GM18520 (cell line): Measurements from ENCODE around the gene SLC16A4.
"Not testable (repeated sequence)": the region's sequence is repeated elsewhere in the genome, so short reads cannot be mapped to it uniquely, and the experiment has no call there.

ENCODE experiments used
- ATAC-seq: cut with Tn5 transposase; IDR thresholded peaks from one replicate; pipeline ENCODE4 v1.9.1; 2021; ENCODE audit not compliant: unreplicated experiment

The SLC16A4 gene

DNA sequence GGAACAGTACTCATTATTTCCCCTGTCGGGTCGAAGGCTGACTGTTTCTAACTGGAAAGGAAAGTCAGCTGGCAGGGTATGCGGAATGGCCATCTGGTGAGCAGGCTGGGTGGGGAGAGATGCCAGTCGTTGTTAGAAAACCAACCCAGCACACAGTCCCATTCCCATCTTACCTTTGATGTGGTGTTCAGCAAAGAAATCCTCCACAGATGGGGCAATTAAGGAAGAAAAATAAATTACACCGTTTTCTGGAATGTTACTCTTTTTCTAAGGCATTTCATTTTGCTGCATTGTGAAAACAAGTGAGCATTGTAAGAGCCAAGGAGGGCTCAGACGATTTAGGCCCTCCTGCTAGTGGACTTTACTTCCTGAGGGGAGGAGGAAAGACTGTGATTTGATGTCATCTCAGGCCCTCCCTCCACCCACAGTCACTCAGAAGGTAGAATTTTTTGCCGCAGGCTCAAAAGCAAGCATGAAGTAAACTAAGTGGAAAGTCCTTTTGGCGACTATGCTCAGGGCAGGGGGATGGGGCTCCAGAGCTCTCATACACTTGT lies at the start of gene SLC16A4:
Gene SLC16A4, minus strand, starts transcription at position 335 of the 554 bp plus-strand sequence. CDS start 1,703 bp downstream, outside the sequence.
- no peak for ATAC-seq

- not testable (repeated sequence) for ATAC-seq
Observed at GRCh38 chr1:110439873-110440272, 49.0 kb upstream of the SLC16A4 start.

DNA sequence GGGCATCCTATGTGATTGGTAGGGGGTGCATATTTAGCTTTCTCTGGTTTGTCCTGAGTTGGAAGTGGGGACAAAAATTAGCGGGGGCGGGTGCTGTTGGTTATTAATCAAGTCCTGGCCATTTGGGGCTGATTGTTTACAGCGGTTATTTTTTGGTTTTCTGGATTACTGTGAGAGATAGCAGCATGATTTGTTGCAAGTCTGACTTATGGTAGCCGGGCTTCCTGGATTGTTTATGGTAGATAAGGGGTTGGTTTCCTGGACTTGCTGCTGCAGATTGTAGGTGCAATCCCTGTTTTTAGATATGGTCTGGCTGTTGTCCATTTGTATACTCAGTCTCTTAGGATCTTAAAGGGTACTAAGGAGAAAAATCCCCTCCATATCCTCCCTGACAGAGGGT lies 48.1 kb upstream of the SLC16A4 start:
- no peak for ATAC-seq

DNA sequence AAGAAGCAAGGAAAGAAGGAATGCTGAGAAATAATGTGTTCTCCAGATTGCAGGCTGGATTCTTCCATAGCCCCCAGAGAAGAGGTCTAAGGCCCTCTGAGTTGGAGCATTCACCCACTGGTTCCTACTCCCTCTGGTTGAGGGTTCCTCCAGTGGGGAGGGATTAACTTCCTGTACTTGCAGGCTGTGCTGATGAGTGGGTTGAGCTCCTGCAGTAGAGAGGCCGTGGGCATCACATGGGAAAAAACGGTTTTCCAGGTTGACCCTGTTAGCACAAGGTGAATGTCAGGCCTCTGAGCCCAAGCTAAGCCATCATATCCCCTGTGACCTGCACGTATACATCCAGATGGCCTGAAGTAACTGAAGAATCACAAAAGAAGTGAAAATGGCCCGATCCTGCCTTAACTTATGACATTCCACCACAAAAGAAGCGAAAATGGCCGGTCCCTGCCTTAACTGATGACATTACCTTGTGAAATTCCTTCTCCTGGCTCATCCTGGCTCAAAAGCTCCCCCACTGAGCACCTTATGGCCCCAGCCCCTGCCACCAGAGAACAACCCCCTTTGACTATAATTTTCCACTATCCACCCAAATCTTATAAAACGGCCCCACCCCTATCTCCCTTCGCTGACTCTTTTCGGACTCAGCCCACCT lies 46.9 kb upstream of the SLC16A4 start:
- not testable (repeated sequence) for ATAC-seq

- ATAC-seq = no peak
Observed at GRCh38 chr1:110436635-110437034, 45.8 kb upstream of the SLC16A4 start.

GRCh38 chr1:110434946-110435345 lies 44.1 kb upstream of the SLC16A4 start:
- ATAC-seq = no peak

DNA sequence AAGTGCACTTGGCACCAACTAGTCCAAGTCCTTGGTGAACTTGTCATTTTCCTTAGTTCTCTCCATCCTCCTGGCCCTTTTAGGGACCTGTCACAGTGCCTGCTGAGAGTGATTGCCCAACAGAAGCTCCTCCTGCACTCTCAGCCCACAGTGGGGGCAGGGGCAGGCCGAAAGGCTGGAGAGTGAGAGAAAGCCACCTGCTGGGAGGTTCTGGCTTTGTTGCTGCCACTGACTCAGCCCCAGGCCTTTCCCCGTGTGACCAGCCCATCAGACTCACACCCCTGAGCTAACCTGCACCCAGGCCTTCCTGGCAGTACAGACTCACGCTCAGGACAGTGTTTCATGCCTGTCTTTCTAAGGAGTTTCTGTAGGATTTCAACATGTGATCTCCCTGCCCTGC lies 43.0 kb upstream of the SLC16A4 start:
- no peak for ATAC-seq

DNA sequence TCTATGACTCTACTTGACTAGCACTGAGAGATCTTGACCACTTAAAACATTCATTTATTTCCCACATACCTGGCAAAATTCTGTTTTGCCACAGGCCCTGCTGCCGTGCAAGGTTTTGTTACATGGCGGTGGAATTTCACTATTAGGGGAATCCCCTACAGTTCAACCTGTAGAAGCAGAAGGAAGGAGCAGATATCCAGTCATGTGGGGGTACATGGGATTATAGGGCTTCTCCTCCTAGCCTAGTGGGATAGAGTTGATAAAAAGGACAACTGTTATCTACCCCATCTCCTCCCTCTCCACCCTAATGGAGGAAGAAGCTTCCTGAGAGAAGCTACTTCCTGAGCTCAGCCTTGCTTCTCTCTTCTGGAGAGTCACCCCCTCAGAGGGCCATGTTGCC lies 42.4 kb upstream of the SLC16A4 start:
- no peak for ATAC-seq

GRCh38 chr1:110430901-110431300 lies 40.1 kb upstream of the SLC16A4 start:
- ATAC-seq = no peak

GRCh38 chr1:110430366-110430765 lies 39.5 kb upstream of the SLC16A4 start:
- ATAC-seq = no peak

DNA sequence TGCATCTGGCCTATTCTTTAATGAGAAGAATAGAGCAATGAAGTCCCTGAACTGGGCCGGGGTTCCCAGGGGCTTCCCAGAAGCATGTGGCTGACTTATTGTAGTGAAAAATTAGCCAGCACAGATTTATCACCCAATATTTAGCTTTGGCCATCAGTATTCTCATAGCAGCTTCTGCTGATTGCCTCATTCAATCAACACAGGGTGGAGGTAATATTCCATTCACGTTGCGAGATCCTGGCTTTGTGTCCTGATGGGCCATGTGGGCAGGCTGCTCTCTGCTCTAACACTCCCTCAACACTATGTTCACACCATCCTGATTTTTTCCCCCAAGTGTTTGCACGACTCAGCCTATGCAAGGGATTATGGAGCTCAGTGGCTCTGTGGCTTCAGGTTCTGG lies 38.1 kb upstream of the SLC16A4 start:
- ATAC-seq = no peak

DNA sequence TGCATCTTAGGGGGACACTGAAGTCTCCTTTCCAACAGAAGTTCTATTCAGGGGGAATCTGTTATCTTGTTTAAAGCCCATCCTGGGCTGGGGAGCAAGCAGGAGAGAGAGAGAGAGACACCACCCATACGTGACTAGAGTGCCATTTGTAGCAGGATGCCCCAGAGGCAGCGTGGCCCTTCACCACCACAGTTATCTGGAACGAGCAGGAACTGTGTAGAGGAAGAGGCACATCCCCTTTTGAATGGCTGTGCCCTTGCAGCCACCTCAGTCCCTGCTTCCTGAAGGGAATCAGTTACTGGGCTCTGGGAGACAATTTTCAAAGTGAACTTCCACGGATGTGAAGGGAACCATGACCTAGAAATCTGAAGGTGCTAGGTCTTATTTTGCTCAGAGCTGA lies 36.0 kb upstream of the SLC16A4 start:
- no peak for ATAC-seq

DNA sequence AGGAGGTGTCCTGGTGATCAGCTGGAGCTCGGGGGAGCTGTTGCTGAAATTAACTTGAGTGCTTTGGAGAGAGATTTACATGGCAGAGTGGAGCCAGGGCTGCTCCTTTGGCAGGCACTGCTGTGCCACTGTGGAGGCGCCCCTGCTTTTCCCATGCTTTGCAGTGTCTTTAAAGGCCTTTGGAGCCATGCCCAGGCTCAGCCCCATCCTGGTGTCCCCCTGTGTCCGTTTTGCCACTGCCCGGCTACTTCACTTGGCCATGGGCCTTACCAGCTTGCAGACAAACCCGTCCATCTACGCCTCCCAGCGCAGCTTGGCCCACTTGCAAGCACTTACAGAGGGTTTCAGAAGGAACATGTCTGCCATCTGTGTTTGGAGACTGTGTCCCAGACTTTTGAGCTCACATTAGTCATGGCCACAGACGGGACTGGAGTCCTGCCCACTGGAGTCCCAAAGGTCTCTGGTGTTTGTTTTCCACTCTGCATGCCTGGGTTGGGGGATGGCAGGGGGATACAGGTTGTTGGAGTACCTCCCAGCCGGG lies 34.9 kb upstream of the SLC16A4 start:
- no peak for ATAC-seq

DNA sequence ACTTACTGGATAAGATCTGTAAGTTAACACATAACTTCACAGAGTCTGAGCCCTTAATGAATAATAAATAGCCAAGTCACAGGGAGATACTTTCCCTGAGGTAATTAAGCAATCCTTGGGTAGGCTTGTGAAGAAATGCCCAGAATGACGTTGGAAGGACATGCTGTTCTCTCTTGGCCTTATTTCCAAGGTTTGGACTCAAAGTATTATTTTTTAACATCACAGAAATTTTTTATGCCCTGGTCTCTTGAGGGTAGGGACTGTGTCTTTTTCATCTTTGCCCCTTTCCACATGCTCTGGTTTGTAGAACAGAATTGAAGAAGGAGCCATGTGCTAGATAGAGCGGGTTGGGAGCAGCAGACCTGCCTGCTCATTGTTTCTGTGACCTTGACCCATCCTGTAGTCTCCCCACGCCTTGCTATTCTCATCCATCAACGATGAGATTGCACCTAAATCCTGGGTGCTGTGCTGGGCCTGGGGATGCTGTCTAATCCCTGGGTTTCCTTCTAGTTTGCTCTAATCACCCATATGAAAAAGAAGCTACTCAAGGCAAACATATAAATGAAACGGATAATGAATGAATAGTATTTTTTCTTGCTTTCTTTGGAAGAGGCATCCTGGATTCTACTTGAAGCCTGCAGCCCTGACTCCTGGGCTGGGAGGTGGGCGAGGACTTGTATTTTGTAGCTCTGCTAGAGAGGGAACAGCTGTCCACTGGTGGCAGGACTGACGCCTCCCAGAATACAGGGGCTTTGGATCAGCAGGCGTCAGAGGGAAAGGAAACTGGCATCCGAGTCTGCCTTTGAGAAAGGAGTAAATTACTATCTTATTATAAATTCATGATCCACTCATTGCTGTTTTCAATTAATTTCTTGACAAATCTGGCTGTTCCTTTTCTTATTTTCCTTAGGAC lies 34.1 kb upstream of the SLC16A4 start:
- no peak for ATAC-seq

DNA sequence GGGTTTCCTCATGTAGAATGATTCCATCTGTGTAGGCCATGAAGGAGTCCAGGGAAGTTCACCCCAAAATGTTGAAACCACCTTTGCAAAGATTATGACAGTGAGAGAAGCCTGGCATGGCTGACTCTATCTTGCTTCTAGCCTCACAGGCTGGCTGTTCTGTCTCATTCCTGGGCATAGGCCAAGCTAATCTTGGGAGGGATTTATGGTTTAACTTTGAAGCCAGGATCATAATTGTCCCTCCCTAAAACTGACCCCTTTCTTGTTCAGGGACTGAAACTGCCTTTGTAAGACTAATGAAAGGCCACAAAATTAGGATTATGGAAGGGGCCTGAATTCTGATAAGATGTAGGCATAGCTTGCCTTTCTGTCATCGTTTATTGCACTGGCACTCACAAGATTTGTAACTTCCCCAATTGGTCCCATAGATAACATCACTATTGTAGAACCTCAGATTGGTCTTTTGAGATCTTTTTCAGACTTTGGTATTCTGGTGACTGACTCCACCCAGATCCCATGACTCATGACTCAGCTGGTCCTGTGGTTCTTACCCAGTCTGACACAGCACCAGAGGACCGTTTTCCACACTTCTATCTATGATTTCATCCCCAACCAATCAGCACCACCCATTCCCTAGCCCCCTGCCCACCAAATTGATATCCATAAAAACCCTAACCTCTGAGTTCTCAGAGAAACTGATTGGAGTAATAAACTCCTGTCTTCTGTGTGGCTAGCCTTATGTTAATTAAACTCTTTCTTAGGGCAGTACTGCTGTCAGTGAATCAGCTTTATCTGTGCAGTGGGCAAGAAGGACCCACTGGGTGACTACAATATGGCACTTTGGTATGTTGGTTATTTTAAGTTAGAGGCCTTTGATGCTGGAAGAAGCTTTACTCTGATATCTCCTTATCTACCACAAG lies 30.3 kb upstream of the SLC16A4 start:
- ATAC-seq = no peak

DNA sequence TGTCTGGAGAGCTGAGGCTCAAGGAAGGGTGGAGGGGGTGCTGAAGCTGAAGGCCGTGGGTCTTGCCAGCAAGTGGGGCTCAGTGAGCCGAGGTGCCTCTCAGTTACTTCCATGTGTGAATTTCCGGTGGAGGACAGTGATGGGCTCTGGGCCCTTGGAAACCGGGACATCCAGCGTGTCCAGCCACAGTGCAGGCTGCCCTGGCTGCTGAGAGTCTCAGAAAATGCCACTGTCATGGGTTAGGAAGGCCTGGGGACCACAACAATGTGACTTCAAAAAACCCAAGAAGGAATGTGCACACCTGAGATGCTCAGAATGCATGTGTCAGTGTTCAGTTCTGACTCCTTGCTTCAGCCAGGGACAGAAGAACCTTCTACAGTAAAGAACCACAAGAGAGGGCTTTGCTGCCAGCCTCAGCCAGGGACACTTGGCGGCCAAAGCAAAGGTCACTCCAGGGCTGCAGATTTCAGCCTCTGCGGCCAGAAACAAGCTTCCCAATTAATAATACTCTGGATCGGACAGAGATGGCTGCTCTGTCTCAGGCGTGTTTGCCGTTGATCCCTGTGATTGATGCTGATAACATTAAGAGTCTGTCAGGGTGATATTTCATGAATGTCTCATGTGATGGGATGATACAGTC lies 29.3 kb upstream of the SLC16A4 start:
- no peak for ATAC-seq

DNA sequence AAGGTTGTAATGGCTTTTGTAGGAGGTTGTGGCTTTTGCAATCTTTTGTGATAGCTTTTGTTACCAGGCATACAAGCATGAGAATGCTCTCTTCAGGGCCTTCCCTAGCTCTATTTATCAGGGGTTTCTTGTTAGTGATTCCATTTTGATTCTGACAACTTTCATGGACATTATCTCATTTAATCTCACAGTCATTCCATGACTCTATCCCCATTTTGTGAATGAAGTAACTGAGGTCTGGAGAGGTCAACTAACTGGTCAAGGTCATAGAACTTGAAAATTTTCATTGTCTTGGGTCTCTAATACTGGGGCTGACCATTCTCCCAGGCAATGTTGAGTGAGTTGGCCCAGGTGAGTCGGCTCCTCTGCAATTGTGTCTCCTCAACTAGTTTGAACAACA lies 27.9 kb upstream of the SLC16A4 start:
- no peak for ATAC-seq

- not testable (repeated sequence) for ATAC-seq
Observed at GRCh38 chr1:110413045-110413444, 22.2 kb upstream of the SLC16A4 start.

GRCh38 chr1:110412576-110412975 lies 21.8 kb upstream of the SLC16A4 start:
- ATAC-seq = no peak

DNA sequence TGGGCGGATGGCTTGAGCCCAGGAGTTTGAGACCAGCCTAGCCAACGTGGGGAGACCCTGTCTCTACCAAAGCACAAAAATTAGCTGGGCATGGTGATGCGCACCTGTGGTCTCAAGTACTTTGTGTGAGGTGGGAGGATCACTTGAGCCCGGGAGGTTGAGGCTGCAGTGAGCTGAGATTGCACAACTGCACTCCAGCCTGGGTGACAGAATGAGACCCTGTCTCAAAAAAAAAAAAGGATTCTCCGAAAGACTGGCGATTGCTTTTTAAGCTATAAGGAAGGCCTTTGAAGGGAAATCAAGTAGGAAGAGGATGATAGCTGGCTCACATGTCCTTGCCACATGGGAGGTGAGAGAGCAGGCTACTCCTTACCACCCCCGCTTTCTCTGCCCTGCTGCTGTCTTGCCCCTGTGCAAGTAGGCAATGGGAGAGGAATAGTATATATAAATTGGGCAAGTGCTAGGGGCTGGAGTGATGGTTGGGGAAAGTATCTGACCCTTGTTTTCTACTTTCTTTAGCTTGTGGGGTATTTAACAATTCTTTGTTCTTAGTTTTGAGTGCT lies 20.4 kb upstream of the SLC16A4 start:
- no peak for ATAC-seq
